Stimulated activated CD4-positive, alpha-beta T cell treated with anti-CD3 and anti-CD28 coated beads, TNF-alpha, amount 100 ng/mL, for 24 hours (primary cell): ENCODE measurements around the gene PAGR1.
"Not testable (repeated sequence)": the region's sequence is repeated elsewhere in the genome, so short reads cannot be mapped to it uniquely, and the experiment has no call there.

Experiments
- DNase-seq, 3 experiments: peaks; one replicate each; pipeline ENCODE4 v3.0.0-alpha.2; 2020; ENCODE audit warnings: low read depth in 3 of 3

The PAGR1 gene

DNA sequence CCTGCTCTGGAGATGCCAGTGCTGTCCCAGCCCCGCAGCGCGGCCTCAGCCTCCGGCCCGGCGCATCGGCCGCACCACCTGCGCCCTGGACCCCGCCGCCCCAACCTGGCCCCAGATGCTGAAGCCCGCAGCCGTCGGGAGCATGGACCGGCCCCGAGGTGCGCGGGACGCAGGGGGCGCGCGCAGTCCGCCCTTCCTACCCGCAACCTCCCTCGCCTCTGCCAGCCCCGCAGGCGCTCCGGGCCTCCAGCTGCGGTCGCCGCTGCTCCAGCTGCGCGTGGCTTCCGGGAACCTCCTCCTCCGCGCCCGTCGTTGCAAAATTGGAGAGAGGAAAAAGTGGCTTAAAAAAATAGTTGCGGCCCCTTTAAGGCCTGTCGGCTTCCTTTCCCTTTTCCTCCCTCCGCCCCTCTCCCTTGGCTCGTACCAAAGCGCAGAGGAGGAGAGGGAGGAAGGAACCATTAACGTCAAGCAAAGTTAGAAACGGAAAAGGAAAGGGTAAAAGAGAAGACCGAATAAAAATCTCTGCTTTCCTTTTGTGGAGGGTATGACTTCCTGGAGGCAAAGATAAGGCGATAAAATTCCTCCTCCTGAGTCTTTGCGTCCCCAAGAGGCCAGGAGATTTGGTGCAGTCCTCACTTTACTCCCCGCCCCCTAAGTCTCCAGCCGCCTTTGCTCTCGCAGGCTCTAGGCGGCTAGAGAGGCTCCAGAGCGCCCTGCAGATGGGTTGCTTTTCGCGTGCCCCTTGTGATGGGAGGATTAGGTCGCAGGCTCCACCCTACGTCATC is 47.1 kb downstream of the PAGR1 start, which contains the start of gene CDIPT:
Gene CDIPT, minus strand, starts transcription at position 343 of the 785 bp plus-strand sequence. CDS start 369 bp downstream, outside the sequence.
- peak; percentile 82 to 92 (median 84) for DNase-seq

DNA sequence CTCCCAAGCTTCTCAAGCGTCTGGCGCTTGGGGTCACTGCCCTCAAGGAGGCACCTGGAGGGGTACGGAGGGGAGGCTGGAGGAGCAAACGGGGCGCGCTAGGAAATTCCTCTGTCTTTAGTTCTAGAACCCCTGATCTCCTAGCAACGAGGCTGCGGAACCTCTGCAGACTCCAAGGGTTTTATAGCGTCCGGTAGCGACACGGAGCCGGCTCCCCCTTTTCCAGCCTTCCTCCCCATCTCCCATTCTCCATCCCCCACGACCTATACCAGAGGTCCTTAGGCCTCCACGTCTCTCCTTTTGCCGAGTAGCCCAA is 47.7 kb downstream of the PAGR1 start:
- no peak for DNase-seq

DNA sequence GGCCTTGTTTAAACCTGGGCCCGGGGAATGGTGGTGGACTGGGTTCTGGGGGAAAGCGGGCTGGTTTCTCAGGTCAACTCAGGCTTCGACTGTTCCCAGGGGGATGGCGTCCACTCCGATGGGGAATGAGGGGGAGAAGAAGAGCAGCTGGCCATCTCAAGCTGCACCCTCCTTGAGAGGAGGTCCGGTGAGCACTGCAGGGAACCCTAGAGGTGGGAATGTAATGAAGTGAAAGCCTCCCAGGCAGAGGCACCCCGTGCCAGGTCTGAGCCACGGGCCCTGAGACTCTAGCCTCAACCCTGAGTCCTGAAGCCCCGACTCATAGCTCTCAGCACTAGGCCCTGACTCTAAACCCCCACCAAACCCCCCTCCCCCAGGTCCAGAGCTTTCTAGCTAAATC is 48.3 kb downstream of the PAGR1 start:
- DNase-seq, result no peak

DNA sequence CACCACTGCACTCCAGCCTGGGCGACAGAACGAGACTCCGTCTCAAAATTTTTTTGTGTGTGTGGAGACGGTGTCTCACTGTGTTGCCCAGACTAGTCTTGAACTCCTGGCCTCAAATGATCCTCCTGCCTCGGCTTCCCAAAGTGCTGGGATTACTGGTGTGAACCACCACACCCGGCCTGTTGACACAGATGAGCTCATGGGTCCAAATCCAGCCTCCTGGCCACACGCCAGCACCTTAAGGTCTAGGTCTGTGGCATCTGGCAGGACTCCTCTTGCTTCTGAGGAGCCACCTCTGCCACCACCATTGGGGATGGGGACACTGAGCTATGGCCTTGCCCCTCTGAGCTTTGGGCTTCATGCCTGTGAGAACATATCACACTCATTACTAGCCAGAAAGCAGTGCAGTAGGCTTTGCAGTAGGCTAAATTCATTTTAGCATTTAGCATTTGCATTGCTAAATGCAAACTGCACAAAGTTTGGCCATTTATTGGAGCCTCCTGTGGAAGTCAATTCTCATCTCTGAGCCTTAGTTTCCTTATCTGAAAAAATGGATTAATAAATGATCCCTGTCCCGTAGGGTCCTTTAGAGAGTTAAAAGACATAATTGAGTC is 52.6 kb downstream of the PAGR1 start:
- no peak for DNase-seq

DNA sequence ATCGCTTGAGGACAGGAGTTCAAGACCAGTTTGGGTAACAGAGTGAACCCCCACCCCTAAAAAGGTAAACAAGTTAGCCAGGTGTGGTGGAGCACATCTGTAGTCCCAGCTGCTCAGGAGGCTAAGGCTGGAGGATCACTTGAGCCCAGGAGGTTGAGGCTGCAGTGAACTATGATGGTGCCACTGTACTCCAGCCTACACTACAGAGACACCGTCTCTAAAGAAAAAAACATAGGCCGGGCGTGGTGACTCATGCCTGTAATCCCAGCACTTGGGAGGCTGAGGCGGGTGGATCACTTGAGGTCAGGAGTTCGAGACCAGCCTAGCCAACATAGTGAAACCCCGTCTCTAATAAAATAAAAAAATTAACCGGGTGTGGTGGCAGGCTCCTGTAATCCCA is 53.1 kb downstream of the PAGR1 start:
- DNase-seq, result not testable (repeated sequence)
